BLaER1 treated with 17β-estradiol and CSF1 and Interleukin-3, amounts not matched to agents 10 nM and 100 nM (cell line): Measurements from ENCODE around the gene PLB1.

Experiments
- H3K27ac ChIP-seq, 11 experiments: shearing (Covaris generic); formaldehyde crosslinking; 2 replicates each; pipeline ENCODE4 v1.8.1; 2022
- H3K27me3 ChIP-seq, 11 experiments: shearing (Covaris generic); formaldehyde crosslinking; 2 replicates each; pipeline ENCODE4 v1.8.1; 2022
- H3K36me3 ChIP-seq, 11 experiments: shearing (Covaris generic); formaldehyde crosslinking; 2 replicates each; pipeline ENCODE4 v1.8.1; 2022
- H3K4me1 ChIP-seq, 10 experiments: shearing (Covaris generic); formaldehyde crosslinking; 2 replicates each; pipeline ENCODE4 v1.8.1; 2022
- H3K4me2 ChIP-seq, 11 experiments: shearing (Covaris generic); formaldehyde crosslinking; 2 replicates each; pipeline ENCODE4 v1.8.1; 2022
- H3K4me3 ChIP-seq, 10 experiments: shearing (Covaris generic); formaldehyde crosslinking; 2 replicates each; pipeline ENCODE4 v1.8.1; 2022
- H3K9ac ChIP-seq, 11 experiments: shearing (Covaris generic); formaldehyde crosslinking; 2 replicates each; pipeline ENCODE4 v1.8.1; 2022
- H3K9me3 ChIP-seq, 11 experiments: shearing (Covaris generic); formaldehyde crosslinking; replicated peaks in 1 of 11; 2 replicates each; pipeline ENCODE4 v1.8.1; 2022
- H4K20me1 ChIP-seq, 11 experiments: shearing (Covaris generic); formaldehyde crosslinking; 2 replicates each; pipeline ENCODE4 v1.8.1; 2022
- Cebpa-rat ChIP-seq, 11 experiments: shearing (Covaris generic); IDR thresholded peaks; 2 replicates each; pipeline ENCODE4 v1.8.1; 2022

PLB1 gene

GRCh38 chr2:28627722-28628480 lies 132.0 kb downstream of the PLB1 start:
- Histone ChIP-seq H3K27ac (no peak overlapping the region), H3K9ac (no peak overlapping the region), H4K20me1 (no peaks in the 10 kb centered on the region), H3K4me3 (no peak overlapping the region), H3K36me3 (peaks cover 0 to 5% (median 0%) of the 10 kb centered on the region in 11 experiments; a peak in 2 of 22 replicates), H3K4me1 (peaks cover 14 to 52% (median 18%) of the 10 kb centered on the region in 10 experiments), H3K27me3 (no peaks in the 10 kb centered on the region), H3K9me3 (no peaks in the 10 kb centered on the region), H3K4me2 (peak overlapping the region in 2 of 11 experiments; percentile 89 to 90; a peak in 3 of 22 replicates)
- no peak for TF ChIP-seq Cebpa-rat (IDR thresholded peaks at IDR 0.05)

DNA sequence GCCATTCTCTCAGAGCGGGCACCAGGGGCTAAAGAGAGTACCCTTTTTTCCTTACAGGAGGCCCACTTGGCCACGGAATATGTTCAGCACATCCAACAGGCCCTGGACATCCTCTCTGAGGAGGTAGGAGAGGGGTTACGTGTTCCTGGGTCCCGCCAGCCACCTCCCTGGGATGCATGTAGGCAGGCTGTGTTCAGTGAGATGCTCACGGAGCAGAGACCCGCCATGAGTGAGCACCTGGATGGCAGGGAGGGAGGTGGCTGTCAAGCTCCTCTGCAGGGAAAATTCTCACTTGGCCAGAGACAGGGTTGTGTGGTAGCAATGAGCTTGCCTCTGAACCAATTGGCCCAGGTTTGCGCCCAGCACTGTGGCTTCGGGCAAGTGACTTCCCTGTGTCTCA lies 132.6 kb downstream of the PLB1 start:
- H3K27ac ChIP-seq, result no peak overlapping the region
- no peaks in the 10 kb centered on the region for H3K27me3 ChIP-seq
- peaks cover 9 to 46% (median 13%) of the 10 kb centered on the region in 10 experiments for H3K4me1 ChIP-seq
- no peaks in the 10 kb centered on the region for H3K9me3 ChIP-seq
- TF ChIP-seq Cebpa-rat (IDR thresholded peaks at IDR 0.05), result no peak
- H3K36me3 ChIP-seq, result peaks cover 0 to 11% (median 0%) of the 10 kb centered on the region in 11 experiments; a peak in 2 of 22 replicates
- H4K20me1 ChIP-seq, result no peaks in the 10 kb centered on the region
- no peak overlapping the region for H3K4me2 ChIP-seq
- H3K4me3 ChIP-seq, result no peak overlapping the region
- no peak overlapping the region for H3K9ac ChIP-seq

DNA sequence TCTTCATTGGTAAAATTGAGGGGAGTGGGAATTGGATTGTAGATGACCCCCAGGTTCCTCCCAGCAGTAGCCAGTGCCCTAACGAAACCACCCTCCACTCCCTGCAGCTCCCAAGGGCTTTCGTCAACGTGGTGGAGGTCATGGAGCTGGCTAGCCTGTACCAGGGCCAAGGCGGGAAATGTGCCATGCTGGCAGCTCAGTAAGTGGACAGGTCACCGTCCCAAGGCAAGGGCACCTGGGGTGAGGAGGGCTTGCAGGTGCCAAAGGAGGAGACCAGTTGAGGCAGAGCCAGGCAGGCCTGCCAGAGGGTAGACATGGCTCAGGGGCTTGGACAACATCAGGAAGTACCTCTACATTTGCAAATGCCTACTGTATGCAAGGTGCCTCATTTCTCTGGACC lies 133.1 kb downstream of the PLB1 start:
- H3K9ac ChIP-seq, result no peak overlapping the region
- no peaks in the 10 kb centered on the region for H4K20me1 ChIP-seq
- H3K4me1 ChIP-seq, result peaks cover 9 to 41% (median 13%) of the 10 kb centered on the region in 10 experiments
- H3K4me2 ChIP-seq, result no peak overlapping the region
- no peak overlapping the region for H3K4me3 ChIP-seq
- H3K9me3 ChIP-seq, result no peaks in the 10 kb centered on the region
- H3K36me3 ChIP-seq, result peaks cover 0 to 13% (median 0%) of the 10 kb centered on the region in 11 experiments; a peak in 2 of 22 replicates
- no peak overlapping the region for H3K27ac ChIP-seq
- H3K27me3 ChIP-seq, result no peaks in the 10 kb centered on the region
- TF ChIP-seq Cebpa-rat (IDR thresholded peaks at IDR 0.05), result no peak

GRCh38 chr2:28629910-28630309 lies 134.1 kb downstream of the PLB1 start:
- Histone ChIP-seq H3K27me3 (no peaks in the 10 kb centered on the region), H3K4me2 (no peak overlapping the region), H3K9me3 (no peaks in the 10 kb centered on the region), H3K27ac (no peak overlapping the region), H4K20me1 (no peaks in the 10 kb centered on the region), H3K4me1 (peaks cover 7 to 32% (median 8%) of the 10 kb centered on the region in 10 experiments), H3K4me3 (no peak overlapping the region), H3K9ac (no peak overlapping the region), H3K36me3 (peaks cover 0 to 17% (median 0%) of the 10 kb centered on the region in 11 experiments; a peak in 2 of 22 replicates)
- TF ChIP-seq Cebpa-rat (IDR thresholded peaks at IDR 0.05), result no peak

DNA sequence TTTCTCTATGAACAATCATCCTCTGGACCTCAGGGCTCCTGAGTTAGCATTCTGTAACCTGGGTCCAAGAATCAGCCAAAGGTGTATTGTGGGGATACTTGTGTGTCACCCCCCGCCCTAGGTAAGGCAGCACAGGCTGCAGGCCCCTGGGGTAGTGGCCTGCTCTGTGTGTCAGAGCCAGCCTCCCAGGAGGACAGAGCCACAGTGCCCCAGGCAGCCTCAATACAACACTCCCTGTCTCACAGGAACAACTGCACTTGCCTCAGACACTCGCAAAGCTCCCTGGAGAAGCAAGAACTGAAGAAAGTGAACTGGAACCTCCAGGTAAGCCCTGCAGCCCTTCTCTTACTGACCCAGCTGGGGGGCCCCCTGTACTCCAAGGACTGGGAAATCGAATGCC lies 134.5 kb downstream of the PLB1 start:
- no peak for TF ChIP-seq Cebpa-rat (IDR thresholded peaks at IDR 0.05)
- Histone ChIP-seq H4K20me1 (no peaks in the 10 kb centered on the region), H3K4me1 (peaks cover 3 to 28% (median 4%) of the 10 kb centered on the region in 10 experiments), H3K9me3 (no peaks in the 10 kb centered on the region), H3K27me3 (no peaks in the 10 kb centered on the region), H3K4me3 (no peak overlapping the region), H3K9ac (no peak overlapping the region), H3K27ac (no peak overlapping the region), H3K36me3 (peaks cover 0 to 17% (median 0%) of the 10 kb centered on the region in 11 experiments; a peak in 2 of 22 replicates), H3K4me2 (no peak overlapping the region)

- H3K36me3 ChIP-seq, result peaks cover 0 to 17% (median 0%) of the 10 kb centered on the region in 11 experiments; a peak in 2 of 22 replicates
- no peak overlapping the region for H3K27ac ChIP-seq
- H3K4me2 ChIP-seq, result no peak overlapping the region
- H4K20me1 ChIP-seq, result no peaks in the 10 kb centered on the region
- H3K27me3 ChIP-seq, result no peaks in the 10 kb centered on the region
- peaks cover 0 to 15% (median 0%) of the 10 kb centered on the region in 10 experiments; a peak in 6 of 20 replicates for H3K4me1 ChIP-seq
- no peak overlapping the region for H3K9ac ChIP-seq
- H3K9me3 ChIP-seq, result no peaks in the 10 kb centered on the region
- no peak for TF ChIP-seq Cebpa-rat (IDR thresholded peaks at IDR 0.05)
- no peak overlapping the region for H3K4me3 ChIP-seq
Measured at GRCh38 chr2:28631514-28632206, 135.8 kb downstream of the PLB1 start.

- TF ChIP-seq Cebpa-rat (IDR thresholded peaks at IDR 0.05), result no peak
- no peaks in the 10 kb centered on the region for H3K27me3 ChIP-seq
- H3K27ac ChIP-seq, result no peak overlapping the region
- H3K4me3 ChIP-seq, result no peak overlapping the region
- H3K4me2 ChIP-seq, result no peak overlapping the region
- H3K36me3 ChIP-seq, result peaks cover 0 to 17% (median 0%) of the 10 kb centered on the region in 11 experiments; a peak in 2 of 22 replicates
- H3K9me3 ChIP-seq, result no peaks in the 10 kb centered on the region
- no peaks in the 10 kb centered on the region for H4K20me1 ChIP-seq
- H3K9ac ChIP-seq, result no peak overlapping the region
- H3K4me1 ChIP-seq, result peaks cover 0 to 8% (median 0%) of the 10 kb centered on the region in 10 experiments; a peak in 5 of 20 replicates
Measured at GRCh38 chr2:28632791-28633190, 136.9 kb downstream of the PLB1 start.

DNA sequence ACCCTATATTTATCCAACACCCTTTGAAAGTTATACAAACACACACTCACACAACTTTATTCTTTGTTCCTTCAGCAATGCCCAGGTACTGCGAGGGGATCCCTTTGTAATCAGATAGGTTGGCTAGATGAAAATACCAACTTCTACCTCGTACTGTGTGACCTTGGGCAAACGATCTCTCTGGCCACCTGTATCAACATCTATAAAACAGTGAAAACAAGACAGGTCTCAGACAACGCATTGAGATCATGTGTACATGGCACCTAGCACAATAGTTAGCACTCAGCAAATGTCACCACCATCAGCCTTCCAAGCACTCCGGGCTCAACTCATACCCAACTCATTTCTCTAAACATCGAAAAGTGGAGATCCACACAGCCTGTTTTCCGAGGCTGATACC lies 137.3 kb downstream of the PLB1 start:
- no peak overlapping the region for H3K27ac ChIP-seq

GRCh38 chr2:28633746-28634145 lies 137.9 kb downstream of the PLB1 start:
- Histone ChIP-seq H3K9ac (no peak overlapping the region), H3K4me3 (no peak overlapping the region), H3K27me3 (no peaks in the 10 kb centered on the region), H3K4me1 (peaks cover 0 to 8% (median 0%) of the 10 kb centered on the region in 10 experiments; a peak in 3 of 20 replicates), H3K9me3 (no peaks in the 10 kb centered on the region), H3K36me3 (peaks cover 0 to 17% (median 0%) of the 10 kb centered on the region in 11 experiments; a peak in 2 of 22 replicates), H3K27ac (no peak overlapping the region), H4K20me1 (no peaks in the 10 kb centered on the region), H3K4me2 (no peak overlapping the region)
- TF ChIP-seq Cebpa-rat (IDR thresholded peaks at IDR 0.05), result no peak

More for the DNA sequence above, 137.3 kb downstream of the PLB1 start:
- no peaks in the 10 kb centered on the region for H4K20me1 ChIP-seq
- H3K36me3 ChIP-seq, result peaks cover 0 to 17% (median 0%) of the 10 kb centered on the region in 11 experiments; a peak in 2 of 22 replicates
- no peaks in the 10 kb centered on the region for H3K27me3 ChIP-seq
- H3K9me3 ChIP-seq, result no peaks in the 10 kb centered on the region
- no peak overlapping the region for H3K4me2 ChIP-seq
- H3K4me1 ChIP-seq, result peaks cover 0 to 8% (median 0%) of the 10 kb centered on the region in 10 experiments; a peak in 3 of 20 replicates
- H3K9ac ChIP-seq, result no peak overlapping the region
- no peak for TF ChIP-seq Cebpa-rat (IDR thresholded peaks at IDR 0.05)
- no peak overlapping the region for H3K4me3 ChIP-seq
